HG02973 (cell line): ENCODE results near the gene RBM17.
A peak's percentile ranks its signal among the peaks of the same experiment; 100 is the strongest.
"Not testable (repeated sequence)": the region's sequence is repeated elsewhere in the genome, so short reads cannot be mapped to it uniquely, and the experiment has no call there.

Experiments
- ATAC-seq: cut with Tn5 transposase; IDR thresholded peaks from one replicate; pipeline ENCODE4 v1.9.1; 2021; ENCODE audit warnings: moderate library complexity; ENCODE audit not compliant: unreplicated experiment

RBM17 gene

DNA sequence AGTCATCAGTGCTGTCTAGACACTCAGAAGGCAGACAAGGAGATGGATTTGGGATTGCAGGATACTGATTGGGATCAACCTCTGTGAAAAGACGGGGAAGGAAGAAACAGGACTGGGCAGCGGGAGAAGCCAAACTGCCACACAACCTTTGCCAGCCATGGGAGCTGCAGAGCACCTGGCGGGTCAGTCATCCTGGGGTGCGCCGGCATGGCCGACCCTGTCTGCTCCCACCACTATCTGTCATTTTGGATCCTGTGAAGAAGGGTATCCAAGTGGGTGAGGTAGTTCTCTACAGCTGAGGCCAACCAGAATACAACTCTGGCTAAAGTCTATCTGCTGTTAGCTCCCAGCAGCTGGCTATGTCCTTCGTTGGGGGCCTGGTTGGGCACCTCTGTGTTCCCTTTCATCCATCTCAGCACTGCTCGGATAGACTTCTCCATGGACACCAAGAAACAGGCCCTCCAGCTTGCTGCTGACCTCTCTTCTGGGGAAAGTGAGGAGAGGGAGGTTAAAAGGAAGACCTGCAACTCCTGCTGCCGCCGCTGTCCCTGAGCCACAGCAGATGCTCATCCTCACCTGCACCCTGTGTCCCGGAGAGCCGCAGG is 11.7 kb upstream of the RBM17 start:
- no peak for ATAC-seq

DNA sequence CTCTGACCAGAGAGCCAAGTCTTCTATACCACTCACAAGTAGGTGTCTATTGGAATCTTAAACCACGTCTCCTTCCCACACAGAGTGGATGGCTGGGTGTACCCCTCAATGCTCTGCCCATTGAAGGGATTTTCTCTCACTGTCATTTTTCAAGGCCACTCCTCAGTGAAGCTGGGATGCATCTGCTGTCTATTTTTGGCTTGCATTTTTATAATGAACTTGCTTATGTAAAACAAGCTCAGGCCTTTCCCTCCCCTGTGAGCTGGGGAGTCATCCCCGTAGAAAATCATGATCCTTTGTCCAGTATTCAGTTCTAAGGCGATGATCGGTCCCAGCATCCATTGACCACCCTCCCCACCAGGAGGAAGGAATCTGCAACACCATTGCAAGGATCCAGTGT is 9.8 kb upstream of the RBM17 start:
- ATAC-seq = no peak

DNA sequence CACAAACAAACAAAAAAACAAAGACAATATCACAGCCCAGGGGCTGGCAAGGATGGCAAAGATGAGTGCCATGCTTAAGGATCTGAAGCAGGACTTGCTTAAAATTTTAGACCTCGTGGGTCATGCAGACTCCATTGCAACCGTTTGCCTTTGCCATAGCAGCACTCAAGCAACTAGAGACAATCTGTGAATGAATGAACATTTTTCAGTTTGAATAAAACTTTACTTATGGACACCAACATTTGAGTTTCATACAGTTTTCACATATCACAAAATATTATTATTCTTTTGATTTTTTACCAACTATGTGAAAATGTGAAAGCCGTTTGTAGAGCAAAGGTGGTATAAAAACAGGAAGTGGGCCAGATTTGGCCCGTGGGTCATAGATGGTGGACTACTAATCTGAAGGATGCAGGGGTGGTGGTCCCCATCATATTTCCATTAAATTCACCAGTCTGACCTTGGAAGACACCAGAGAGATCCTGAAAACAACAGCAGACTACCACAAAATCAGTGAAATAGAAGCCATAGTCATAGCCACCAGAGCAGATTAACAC is 8.3 kb upstream of the RBM17 start:
- ATAC-seq = no peak

DNA sequence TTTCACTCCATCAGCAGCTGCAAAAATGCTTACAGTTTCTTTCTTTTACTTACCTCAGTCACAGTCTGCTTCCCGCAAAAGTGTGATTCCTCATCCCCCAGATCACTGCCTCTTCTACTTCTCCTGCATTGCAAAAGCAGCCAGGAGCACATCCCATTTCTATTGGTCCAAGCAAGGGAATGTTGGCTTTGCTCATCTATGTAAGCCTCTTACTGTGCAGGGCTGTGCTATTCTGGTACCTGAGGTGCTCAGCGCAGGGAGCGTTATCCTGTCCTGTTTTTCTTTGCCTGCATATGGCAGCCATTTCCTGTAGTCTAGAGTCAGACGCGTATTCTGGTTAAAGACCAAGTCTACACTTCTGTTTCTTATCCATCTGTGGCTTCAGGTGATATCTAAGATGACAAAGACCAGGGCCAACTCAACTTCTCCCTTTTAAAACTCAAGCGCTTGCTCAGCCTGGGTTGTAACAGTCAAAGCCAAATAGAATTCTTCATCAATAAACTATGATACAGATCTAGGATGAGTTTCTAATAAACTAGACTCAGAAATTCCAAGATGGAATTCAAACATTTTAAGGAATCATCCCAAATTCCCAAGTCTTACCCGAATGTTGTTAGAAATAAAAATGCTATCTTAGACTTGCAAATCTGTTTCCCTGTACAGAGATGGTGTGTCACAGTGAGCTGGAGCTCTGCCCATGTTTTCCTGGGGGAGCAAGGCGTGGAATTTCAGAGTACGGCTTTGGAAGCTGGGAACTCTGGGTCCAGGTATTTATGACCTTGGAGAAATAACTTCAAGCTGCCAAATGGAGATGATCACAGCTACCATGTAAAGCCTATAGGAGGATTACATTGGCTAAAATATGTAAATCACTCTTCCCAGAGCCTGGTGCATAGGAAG is 6.1 kb upstream of the RBM17 start:
- ATAC-seq = no peak

DNA sequence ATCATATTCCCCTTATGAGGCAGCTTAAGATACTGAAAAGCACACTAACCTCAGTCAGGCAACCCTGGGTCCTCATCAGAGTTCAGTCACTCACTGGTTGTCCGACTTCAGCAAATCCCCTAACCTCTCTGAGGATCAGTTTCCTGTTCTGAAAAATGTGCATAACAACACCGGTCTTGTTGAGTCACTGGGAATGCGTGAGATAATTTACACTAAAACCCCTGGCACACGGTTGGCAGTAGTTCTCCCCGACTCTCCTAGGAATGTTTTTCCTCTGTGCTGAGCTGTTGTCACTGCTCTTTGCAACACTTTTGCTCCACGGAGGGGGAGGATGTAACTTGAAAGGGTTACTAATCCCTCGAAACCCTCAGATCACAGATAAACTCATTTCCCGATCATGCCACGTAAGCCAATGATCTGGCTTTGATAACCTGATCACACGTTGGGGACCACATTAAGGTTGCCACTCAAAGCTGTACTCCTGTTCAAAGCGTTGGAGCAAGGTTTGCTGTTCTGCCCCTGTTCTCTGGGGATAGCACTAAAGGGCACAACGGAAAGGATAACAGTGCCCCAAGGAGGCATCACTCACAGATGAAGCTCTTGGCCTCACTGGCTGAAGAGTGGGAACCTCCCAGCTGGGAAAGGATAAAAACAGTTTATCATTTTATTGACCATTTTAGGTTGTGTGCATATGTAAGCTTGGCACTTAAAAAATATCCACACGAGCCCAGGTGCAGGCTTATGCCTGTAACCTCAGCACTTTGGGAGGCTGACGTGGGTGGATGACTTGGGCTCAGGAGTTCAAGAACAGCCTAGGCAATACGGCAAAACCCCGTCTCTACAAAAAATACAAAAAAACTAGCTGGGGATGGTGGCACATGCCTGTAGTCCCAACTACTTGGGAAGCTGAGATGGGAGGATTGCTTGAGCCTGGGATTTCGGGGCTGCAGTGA is 5.0 kb upstream of the RBM17 start:
- no peak for ATAC-seq

DNA sequence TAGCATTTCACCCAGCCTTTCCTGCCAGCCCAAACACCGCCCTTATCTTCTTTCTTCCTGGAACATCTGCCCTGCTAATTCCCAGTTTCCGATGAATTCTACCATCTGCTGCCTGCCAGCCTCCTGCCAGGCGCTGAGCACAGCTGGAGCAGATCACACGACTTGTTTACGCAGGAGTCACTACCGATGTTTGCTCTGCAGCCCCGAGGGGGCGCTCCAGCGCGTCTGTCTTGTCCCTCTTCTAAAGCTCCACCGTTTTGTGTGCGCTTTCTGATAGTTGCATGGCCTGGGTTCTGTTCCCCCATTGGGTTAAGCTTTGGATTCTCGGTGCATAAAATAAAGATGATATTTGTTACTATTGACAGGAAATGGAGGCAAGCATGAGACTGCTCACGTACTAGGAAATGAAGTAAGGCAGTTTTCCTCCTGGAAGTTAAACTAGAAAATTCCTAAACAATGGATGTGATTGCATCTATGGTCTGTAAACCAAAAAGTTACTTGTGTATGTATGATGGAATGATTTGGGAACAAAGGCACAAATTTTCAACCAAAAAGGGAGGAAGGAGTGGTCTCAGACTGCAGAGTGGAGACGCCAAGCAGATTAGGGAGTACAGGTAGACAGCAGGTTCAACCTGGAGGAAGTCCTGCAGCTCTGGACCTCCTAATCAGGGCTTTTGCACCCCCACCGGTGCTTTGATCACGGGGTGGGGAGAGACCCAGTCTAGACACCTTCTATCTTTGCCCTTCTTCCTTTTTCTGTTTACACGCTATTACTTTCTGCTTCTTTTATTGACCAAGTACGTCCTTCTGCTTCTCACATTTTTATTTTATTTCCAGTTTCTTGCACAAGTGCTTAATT is 2.2 kb upstream of the RBM17 start:
- ATAC-seq = peak; percentile 47

DNA sequence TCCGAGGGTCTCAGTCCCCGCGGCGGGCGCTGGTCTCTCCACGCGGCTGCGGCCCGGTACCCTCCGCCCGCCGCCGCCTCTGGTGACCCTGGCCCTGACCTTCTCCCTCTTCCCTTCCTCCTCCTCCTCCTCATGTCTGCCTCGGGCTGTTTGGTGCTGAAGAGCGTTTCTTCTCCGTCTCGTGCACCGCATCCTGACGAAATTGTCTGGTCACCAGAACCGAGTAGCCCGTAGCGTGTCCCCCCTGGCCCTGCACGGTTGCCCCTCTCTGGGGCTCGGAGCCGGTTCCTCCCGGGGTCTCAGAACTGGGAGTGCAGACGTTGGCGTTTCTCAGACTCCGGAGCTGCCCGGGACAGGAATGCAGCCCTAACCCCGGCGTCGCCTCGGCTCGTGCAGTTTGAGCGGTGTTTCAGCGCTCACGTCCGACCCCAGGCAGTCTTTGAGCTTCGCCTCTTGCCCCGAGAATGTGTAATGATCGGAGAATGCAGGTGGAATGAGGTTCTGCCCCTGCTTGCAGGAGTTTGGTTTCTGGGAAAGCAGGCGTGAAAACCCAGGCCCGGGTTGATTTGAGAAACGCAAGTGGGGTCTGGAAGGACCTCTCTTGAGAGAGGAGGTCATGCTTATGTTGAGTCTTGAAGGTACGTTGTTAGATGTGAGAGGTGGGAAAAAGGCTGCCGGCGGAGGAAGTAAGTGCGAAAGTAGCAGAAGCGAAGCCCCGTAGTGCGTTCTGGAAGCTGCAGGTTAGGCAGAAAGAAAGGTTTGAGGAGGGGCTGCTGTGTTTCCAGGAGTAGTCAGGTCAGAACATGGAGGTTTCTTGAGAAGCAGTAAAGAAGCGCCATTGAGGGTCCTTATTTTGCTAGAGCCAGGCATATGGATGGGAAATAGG is 743 bp downstream of the RBM17 start:
- peak; percentile 8 for ATAC-seq

DNA sequence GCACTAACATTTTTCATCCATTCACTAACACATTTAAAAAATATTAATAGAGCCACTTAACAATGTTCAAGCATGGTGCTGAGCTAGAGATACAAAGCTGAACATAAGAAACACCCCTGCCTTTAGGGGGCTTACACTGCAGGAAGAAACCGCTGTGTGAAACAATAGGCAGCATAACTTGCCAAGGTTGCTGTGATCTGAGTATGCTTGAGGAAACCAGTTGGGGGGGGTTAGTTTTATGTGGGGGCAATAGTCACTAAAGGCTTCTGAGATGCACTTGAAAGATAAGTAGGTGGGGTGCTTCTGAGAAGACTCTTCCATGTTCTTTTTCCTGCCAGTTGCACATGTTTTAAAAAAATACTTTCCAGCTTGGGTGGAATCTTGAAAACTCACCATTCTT is 2.8 kb downstream of the RBM17 start:
- no peak for ATAC-seq

DNA sequence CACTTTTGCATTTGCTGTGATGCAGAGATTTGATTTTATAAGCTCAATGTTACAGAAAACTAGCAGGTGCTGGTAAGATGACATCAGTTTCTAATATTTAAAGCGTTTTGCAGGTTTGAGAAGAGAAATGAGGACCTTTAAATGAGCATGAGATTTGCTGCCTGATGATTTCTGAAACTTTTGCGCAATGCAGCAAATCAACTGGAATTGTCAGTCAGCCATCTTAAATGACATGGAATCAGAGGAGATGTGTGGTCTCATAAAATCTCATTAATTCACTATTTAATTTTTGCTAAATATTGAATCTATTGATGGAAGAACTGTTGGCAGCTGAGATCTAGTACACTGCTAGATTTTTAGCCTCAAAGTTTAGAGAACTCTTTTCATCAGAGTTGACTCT is 3.9 kb downstream of the RBM17 start:
- ATAC-seq = no peak

DNA sequence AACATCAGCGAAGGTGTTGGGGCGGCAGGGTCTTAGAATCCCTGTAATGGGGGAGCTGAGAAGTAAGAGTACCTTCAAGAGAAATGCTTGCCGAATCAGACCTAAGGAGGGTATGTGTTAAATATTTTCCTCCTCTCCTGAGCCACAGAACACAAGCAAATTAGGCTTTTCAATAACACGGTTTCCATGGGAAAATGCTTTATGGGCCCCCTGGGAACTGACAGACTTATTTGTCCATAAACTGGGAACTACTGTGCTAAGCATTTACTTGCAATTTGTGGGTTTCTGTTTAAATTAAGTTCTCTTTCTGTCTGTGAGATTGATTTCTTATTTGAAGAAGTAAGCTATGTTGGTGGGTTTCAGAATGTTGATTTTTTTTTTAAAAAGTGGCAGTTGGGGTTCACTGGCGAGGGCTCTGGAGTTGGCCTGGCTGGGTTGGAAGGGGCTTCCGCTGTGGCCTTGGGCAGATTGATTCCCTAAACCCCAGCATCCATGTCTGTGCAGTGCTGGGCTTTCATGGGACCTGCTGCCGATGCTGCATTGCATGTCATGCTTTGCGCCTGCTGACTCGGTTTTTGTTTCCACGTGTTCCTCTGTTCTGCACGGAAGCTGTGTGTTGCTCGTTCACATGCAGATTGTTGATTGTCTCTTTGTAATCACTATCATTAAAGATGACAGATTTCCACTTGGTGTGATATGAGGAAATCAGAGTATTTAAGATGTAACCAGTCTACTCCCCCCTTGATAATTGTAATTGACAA is 7.2 kb downstream of the RBM17 start:
- ATAC-seq = no peak

DNA sequence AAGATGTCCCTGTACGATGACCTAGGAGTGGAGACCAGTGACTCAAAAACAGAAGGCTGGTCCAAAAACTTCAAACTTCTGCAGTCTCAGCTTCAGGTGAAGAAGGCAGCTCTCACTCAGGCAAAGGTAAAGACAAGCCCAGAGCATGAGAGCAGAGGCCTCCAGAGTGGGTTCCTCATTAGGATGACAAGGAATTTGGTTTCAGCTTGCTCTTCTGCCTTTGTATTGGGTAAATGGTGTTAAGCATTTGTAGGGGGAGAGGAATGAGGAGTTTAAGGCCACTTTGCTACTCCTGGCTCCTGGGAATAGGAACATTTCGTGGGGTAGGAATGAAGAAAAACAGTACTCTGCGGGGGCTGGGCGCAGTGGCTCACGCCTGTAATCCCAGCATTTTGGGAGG is 8.2 kb downstream of the RBM17 start:
- no peak for ATAC-seq

DNA sequence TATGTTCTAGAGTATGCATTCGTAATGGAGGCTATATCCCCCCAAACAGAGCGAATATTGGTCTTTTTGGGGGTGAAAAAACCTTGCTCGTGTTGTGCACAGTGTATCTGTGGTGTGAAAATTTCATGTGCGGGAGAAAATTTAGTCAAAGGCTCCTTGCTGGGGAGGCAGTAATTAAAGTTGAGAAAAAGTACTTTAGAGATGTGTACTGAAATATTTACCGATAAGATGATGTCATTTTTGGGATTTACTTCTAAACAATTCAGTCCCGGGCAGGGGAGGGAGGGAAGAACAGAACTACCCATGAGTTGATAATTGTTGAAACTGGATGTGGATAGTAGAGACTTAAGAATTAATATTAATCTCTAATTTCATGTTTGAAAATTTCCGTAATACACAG is 9.3 kb downstream of the RBM17 start:
- no peak for ATAC-seq

DNA sequence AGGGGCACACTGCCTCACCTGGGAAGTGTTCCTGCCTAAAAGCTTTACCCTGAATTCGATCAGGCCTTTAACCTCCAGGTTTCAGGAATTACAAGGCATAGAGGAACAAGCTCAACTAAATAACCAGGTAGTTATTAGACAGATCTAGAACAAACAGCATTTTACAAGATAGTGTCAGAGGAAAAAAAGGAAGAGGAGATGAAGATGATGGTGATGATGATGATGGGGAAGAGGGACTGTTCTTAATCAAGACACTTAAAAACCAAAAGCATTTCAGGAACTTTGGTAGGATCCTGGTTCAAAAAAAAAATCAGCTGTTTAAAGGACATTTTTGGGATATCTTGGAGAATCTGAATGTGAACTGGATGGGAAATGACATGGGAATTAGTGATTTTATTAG is 11.5 kb downstream of the RBM17 start:
- ATAC-seq = no peak

DNA sequence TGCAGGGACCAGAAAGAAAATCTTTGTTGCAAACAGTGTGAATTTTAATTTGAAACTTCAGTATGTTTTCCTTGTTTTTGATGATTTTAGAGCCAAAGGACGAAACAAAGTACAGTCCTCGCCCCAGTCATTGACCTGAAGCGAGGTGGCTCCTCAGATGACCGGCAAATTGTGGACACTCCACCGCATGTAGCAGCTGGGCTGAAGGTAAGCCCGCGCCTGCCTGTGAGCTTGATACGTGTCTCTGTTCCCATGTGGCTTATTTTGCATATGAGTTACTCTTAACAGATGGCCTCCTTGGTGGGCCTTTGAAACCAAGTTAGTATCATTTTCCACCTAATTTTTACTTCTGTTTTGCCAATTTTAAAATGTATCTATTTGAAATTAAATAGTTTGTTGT is 12.3 kb downstream of the RBM17 start:
- no peak for ATAC-seq

DNA sequence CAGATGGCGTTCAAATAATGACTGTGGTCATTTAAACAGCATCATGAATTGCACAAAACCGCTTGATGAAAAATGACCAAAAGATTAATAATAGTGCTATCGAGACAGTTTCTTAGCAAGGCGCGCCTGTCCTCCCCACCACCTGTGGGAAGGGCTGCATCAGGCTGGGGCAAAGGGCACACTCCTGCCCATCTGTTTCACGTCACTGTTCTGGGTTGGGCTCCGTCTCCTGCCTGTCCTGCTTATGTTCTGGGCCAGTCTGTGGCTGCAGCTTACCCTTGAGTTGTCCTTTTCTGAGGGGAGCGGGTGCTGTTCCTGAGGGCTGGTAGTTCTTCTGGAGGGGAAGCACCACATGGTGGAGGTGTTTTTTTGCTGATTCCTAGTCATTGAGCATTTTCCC is 13.3 kb downstream of the RBM17 start:
- ATAC-seq = no peak

DNA sequence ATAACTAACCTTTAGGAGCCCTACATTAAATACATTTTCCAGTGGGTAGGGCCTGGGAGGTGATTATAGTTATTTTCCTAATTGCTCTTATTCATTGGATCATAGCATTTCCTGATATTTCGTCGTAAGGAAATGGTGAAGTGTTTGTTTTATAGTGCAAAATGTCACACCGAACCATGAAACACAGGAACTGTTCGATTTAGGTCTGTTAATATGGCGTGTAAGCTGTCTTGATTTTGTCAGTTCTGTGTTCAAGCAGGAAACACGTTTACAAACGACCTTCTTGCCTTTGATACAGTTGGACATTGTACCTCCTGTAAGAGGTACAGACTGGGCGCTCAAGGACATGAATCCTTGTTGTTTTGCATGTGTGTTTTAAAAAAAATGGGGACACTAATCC is 14.8 kb downstream of the RBM17 start:
- ATAC-seq = no peak

DNA sequence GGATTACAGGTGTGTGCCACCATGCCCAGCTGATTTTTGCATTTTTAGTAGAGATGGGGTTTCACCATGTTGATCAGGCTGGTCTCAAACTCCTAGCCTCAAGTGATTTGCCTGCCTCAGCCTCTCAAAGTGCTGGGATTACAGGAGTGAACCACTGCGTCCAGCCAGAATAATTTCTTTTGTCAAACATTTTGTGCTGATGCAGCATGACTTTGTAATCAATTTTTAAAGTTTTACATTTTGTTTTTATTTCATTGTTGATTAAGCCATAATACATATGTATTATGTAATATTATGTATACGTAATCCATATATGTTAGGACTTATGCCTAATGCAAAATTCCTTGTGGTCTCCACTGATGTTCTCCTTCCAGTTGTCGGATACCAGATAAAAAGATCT is 18.8 kb downstream of the RBM17 start:
- ATAC-seq = not testable (repeated sequence)

DNA sequence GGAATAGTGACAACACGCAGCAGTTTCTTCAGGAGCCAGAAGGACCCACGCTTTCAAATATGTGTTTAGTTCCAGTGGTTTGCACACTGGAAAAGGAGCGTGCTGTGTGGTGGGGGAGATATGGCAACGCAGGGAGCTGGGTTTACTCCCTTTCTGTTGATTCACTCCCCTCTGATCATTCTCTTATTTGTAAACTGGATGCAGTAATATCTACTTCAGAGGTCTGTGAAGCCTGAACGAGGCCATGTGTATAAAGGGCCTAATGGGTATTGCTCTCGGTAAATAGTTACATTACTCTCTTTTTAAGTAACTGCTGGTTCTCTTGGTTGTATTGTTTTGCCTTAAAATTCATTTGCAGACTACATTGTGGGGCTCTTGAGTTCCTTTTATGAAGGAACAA is 19.2 kb downstream of the RBM17 start:
- no peak for ATAC-seq
